Left lung (tissue), 10 donors: ENCODE results near the gene RAP2B. TPM values are rescaled to one million over a fixed set of nuclear protein-coding genes. Genes with fewer than 3 reads are reported as not detected.
A peak's percentile ranks its signal among the peaks of the same experiment; 100 is the strongest.

Source experiments
- ATAC-seq: fragments of 200-7000 bp; cut with Tn5 transposase; one replicate; pipeline ENCODE4 v1.9.1; 2020; ENCODE audit warnings: moderate library complexity
- DNase-seq, 4 donors: peaks; one replicate each; pipeline ENCODE4 v3.0.0-alpha.2; 2013 to 2020
- H3K27ac ChIP-seq, 2 donors: fragments of 200-600 bp; sonication (generic) in 1 of 2; one replicate each; pipeline versions ENCODE4 v1.5.0 to v1.8.0; 2020 to 2021
- H3K27me3 ChIP-seq, 2 donors: fragments of 200-600 bp; sonication (generic) in 1 of 2; one replicate each; pipeline versions ENCODE4 v1.5.0 to v1.8.0; 2020 to 2021
- H3K36me3 ChIP-seq, 2 donors: fragments of 200-600 bp; sonication (generic) in 1 of 2; one replicate each; pipeline versions ENCODE4 v1.5.0 to v1.8.0; 2020 to 2021
- H3K4me1 ChIP-seq, 2 donors: fragments of 200-600 bp; one replicate each; pipeline ENCODE4 v1.8.0; 2021
- H3K4me3 ChIP-seq, 2 donors: fragments of 200-600 bp; sonication (generic) in 1 of 2; one replicate each; pipeline versions ENCODE4 v1.5.0 to v1.8.0; 2020 to 2021; ENCODE audit warnings: mild to moderate bottlenecking in 1 of 2
- H3K9me3 ChIP-seq, 2 donors: fragments of 200-600 bp; sonication (generic) in 1 of 2; one replicate each; pipeline versions ENCODE4 v1.5.0 to v1.8.0; 2020 to 2021
- intact Hi-C, 2 donors: fragments of 100-400 bp; cut with DNase I; formaldehyde crosslinking; loops; one replicate each; pipeline versions ENCODE4 v1.11.2 to v1.14.2; 2022
- polyA plus RNA-seq, 6 donors: library from polyadenylated mRNA; unstranded; fragments of 120-200 nt; gene quantifications; one replicate each; pipeline ENCODE4 v1.2.1, GENCODE V29; 2013; ENCODE audit not compliant: insufficient read length in 6 of 6
- total RNA-seq, 2 donors: library from RNA; stranded (reverse); fragmentation: NEBNext Ultra II Directional; extraction: Animal tissue kit (Norgen Biotek cat#: 25700); gene quantifications; one replicate each; pipeline ENCODE4 v1.2.1, GENCODE V29; 2021
- TF ChIP-seq, protein P1 (sequence below), 2 donors: fragments of 200-600 bp; sonication (generic) in 1 of 2; IDR thresholded peaks; one replicate each; pipeline versions ENCODE4 v1.5.0 to v1.8.0; 2021; ENCODE audit warnings: antibody characterized with exemption in 2 of 2
- donor health status: DM: no; HTN: yes; CAD: no.
- donor health status: DM: no; HTN: no; CAD: no.

RAP2B gene
- total and polyA plus RNA-seq, 8 donors: 17.6 to 31.8 (median 23.1) TPM

GRCh38 chr3:153138276-153139210 lies 23.5 kb upstream of the RAP2B start:
- intact Hi-C loops: no loop called here
- ATAC-seq (peak; percentile 91), DNase-seq (peak in 3 of 4 donors; percentile 9 to 85 (median 57))
- H3K36me3 ChIP-seq: no peaks in the 10 kb centered on the region
- H3K4me3 ChIP-seq: no peak overlapping the region
- H3K4me1 ChIP-seq: peaks cover 0 to 26% of the 10 kb centered on the region in 2 donors
- H3K27me3 ChIP-seq: no peaks in the 10 kb centered on the region
- H3K9me3 ChIP-seq: no peaks in the 10 kb centered on the region
- TF ChIP-seq, protein P1, sequence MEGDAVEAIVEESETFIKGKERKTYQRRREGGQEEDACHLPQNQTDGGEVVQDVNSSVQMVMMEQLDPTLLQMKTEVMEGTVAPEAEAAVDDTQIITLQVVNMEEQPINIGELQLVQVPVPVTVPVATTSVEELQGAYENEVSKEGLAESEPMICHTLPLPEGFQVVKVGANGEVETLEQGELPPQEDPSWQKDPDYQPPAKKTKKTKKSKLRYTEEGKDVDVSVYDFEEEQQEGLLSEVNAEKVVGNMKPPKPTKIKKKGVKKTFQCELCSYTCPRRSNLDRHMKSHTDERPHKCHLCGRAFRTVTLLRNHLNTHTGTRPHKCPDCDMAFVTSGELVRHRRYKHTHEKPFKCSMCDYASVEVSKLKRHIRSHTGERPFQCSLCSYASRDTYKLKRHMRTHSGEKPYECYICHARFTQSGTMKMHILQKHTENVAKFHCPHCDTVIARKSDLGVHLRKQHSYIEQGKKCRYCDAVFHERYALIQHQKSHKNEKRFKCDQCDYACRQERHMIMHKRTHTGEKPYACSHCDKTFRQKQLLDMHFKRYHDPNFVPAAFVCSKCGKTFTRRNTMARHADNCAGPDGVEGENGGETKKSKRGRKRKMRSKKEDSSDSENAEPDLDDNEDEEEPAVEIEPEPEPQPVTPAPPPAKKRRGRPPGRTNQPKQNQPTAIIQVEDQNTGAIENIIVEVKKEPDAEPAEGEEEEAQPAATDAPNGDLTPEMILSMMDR (IDR thresholded peaks at IDR 0.05): no peak
- H3K27ac ChIP-seq: peak overlapping the region; percentile 67 to 85

DNA sequence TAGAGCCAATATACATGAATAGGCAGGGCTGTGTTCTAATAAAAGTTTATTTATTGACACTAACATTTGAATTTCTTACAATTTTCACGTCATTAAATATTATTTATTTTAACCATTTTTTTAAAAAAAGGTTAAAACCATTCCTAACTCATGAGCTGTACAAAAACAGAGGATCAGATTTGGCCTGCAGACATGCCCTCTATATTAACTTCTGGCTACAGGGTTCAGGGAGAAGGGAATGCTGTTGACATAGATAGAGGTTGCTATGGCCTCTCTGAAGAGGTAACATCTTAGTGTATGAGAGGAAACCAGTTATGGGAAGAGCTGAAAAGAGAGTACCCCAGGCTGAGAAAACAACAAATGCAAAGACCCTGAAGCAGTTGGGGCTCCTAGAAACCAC lies 19.1 kb upstream of the RAP2B start:
- H3K27me3 ChIP-seq: no peaks in the 10 kb centered on the region
- H3K4me1 ChIP-seq: peaks cover 0 to 27% of the 10 kb centered on the region in 2 donors
- ATAC-seq (no peak), DNase-seq (no peak)
- TF ChIP-seq, protein P1 (IDR thresholded peaks at IDR 0.05): no peak
- no peaks in the 10 kb centered on the region for H3K36me3 ChIP-seq
- H3K4me3 ChIP-seq: no peak overlapping the region
- intact Hi-C loops: no loop called here
- H3K9me3 ChIP-seq: no peaks in the 10 kb centered on the region
- no peak overlapping the region for H3K27ac ChIP-seq

DNA sequence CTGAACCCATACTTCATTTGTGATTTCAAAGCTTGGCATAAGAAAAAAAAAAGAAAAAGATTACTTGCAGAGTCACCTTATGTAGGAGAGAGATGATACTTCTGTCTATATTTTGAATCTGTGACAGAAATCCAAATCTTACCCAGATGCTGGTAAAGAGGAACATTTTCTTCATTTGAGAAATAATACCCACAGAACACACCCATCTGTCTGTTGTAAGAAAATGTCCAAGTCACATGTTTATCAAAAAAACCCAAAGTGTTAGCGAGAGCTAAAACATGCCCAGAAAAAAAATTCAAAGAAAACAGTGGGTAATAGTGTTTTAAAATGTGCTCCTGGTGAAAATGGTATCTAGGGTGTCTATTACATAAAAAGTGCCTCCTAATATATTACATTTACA lies 18.0 kb upstream of the RAP2B start:
- Histone ChIP-seq H3K4me3 (no peak overlapping the region), H3K4me1 (peaks cover 0 to 15% of the 10 kb centered on the region in 2 donors), H3K27ac (peak overlapping the region in 1 of 2 donors; percentile 13), H3K36me3 (no peaks in the 10 kb centered on the region), H3K9me3 (no peaks in the 10 kb centered on the region), H3K27me3 (no peaks in the 10 kb centered on the region)
- DNase-seq (no peak), ATAC-seq (no peak)
- TF ChIP-seq, protein P1 (IDR thresholded peaks at IDR 0.05): no peak
- intact Hi-C loops: no loop called here

- TF ChIP-seq, protein P1 (IDR thresholded peaks at IDR 0.05): no peak
- intact Hi-C loops: no loop called here
- DNase-seq (no peak), ATAC-seq (peak; percentile 30)
- Histone ChIP-seq H3K4me1 (peaks cover 0 to 9% of the 10 kb centered on the region in 2 donors), H3K27me3 (no peaks in the 10 kb centered on the region), H3K9me3 (no peaks in the 10 kb centered on the region), H3K36me3 (no peaks in the 10 kb centered on the region), H3K4me3 (no peak overlapping the region), H3K27ac (peak overlapping the region in 1 of 2 donors; percentile 13)
These were observed 17.2 kb upstream of the RAP2B start for GRCh38 chr3:153144779-153145178.

GRCh38 chr3:153145454-153145853 lies 16.6 kb upstream of the RAP2B start:
- Histone ChIP-seq H3K36me3 (no peaks in the 10 kb centered on the region), H3K9me3 (no peaks in the 10 kb centered on the region), H3K4me3 (no peak overlapping the region), H3K27me3 (no peaks in the 10 kb centered on the region), H3K4me1 (peaks cover 0 to 9% of the 10 kb centered on the region in 2 donors), H3K27ac (no peak overlapping the region)
- ATAC-seq: no peak
- DNase-seq: no peak
- TF ChIP-seq, protein P1 (IDR thresholded peaks at IDR 0.05): no peak
- intact Hi-C loops: no loop called here
